Caco-2 (cell line): ENCODE results near the gene CCDC9B. TPM values are rescaled to one million over a fixed set of nuclear protein-coding genes. Genes with fewer than 3 reads are reported as not detected.

ENCODE experiments used
- Bru-seq: library from RNA; stranded (reverse); fragments of 400-500 nt; gene quantifications from one replicate; lab custom pipeline; 2021; lab: Mats Ljungman, UMichigan
- BruChase-seq, 2 experiments: library from RNA; stranded (reverse); fragments of 400-500 nt; gene quantifications; one replicate each; lab custom pipeline; 2021; lab: Mats Ljungman, UMichigan
- BruUV-seq: library from RNA; stranded (reverse); fragments of 400-500 nt; replicated peaks from 2 replicates; lab custom pipeline; 2021; lab: Mats Ljungman, UMichigan
- CTCF ChIA-PET: fragments of 300-600 bp; sonication (Branson Sonifier 250); formaldehyde crosslinking; loops from one replicate; lab custom pipeline; 2022; ENCODE audit warnings: antibody characterized with exemption; lab: Charles Lee
- POLR2A ChIA-PET: fragments of 300-600 bp; sonication (Branson Sonifier 250); formaldehyde crosslinking; loops from one replicate; lab custom pipeline; 2022; ENCODE audit warnings: antibody characterized with exemption; lab: Charles Lee
- DNase-seq, 2 experiments: peaks; one replicate each; pipeline versions ENCODE4 v3.0.0 to v3.0.0-alpha.2; 2020 to 2022
- H3K27me3 ChIP-seq: replicated peaks from 2 replicates; pipeline ENCODE4 v1.6.0; 2011; ENCODE audit warnings: low read length; ENCODE audit not compliant: control insufficient read depth, insufficient read depth
- H3K36me3 ChIP-seq: 2 replicates; pipeline ENCODE4 v1.5.1; 2011; ENCODE audit warnings: low read length; ENCODE audit not compliant: control insufficient read depth, insufficient read depth
- H3K4me1 ChIP-seq: fragments of 250-450 bp; sonication (Bioruptor Pico); 2 replicates; pipeline ENCODE4 v1.5.1; 2020; ENCODE audit warnings: mild to moderate bottlenecking
- H3K4me3 ChIP-seq: 2 replicates; pipeline ENCODE4 v1.5.1; 2011; ENCODE audit warnings: low read depth, mild to moderate bottlenecking, control low read depth, low read length
- H3K9me3 ChIP-seq: fragments of 250-450 bp; sonication (Bioruptor Pico); 2 replicates; pipeline ENCODE4 v1.5.1; 2020; ENCODE audit warnings: mild to moderate bottlenecking, moderate library complexity
- H3K27ac Mint-ChIP-seq: one replicate; pipeline ENCODE4 v1.8.0; 2022; ENCODE audit warnings: mixed read lengths; ENCODE audit not compliant: unreplicated experiment
- H3K27me3 Mint-ChIP-seq: one replicate; pipeline ENCODE4 v1.8.0; 2022; ENCODE audit warnings: mixed read lengths; ENCODE audit not compliant: insufficient read depth, unreplicated experiment
- H3K36me3 Mint-ChIP-seq: one replicate; pipeline ENCODE4 v1.8.0; 2022; ENCODE audit warnings: mild to moderate bottlenecking, mixed read lengths; ENCODE audit not compliant: insufficient read depth, unreplicated experiment
- H3K4me1 Mint-ChIP-seq: one replicate; pipeline ENCODE4 v1.8.0; 2022; ENCODE audit warnings: low read depth, mixed read lengths; ENCODE audit not compliant: unreplicated experiment
- H3K4me3 Mint-ChIP-seq: one replicate; pipeline ENCODE4 v1.8.0; 2022; ENCODE audit warnings: mild to moderate bottlenecking, moderate library complexity, mixed read lengths; ENCODE audit not compliant: unreplicated experiment
- H3K9me3 Mint-ChIP-seq: one replicate; pipeline ENCODE4 v1.8.0; 2022; ENCODE audit warnings: mixed read lengths; ENCODE audit not compliant: unreplicated experiment
- intact Hi-C: fragments of 100-400 bp; cut with micrococcal nuclease; formaldehyde crosslinking; loops from one replicate; pipeline ENCODE4 v1.10.0; 2022; ENCODE audit not compliant: unreplicated experiment
- long read RNA-seq: library from polyadenylated mRNA; stranded (forward); transcript quantifications from one replicate; pipeline ENCODE4 v2.0.0, GENCODE V29; 2022
- total RNA-seq: library from RNA; stranded (reverse); gene quantifications from 2 replicates; pipeline ENCODE4 v1.2.3, GENCODE V29; 2022
- TF ChIP-seq, protein P1 (sequence below), 2 experiments: fragments of 200-600 bp in 1 of 2; IDR thresholded peaks; 1 replicate in 1 of 2; 2 replicates in 1 of 2; pipeline versions ENCODE4 v1.5.1 to v1.8.0; 2011 to 2022; ENCODE audit warnings: antibody characterized with exemption in 1 of 2, control low read depth in 1 of 2, inconsistent platforms in 1 of 2, low read depth in 1 of 2, low read length in 1 of 2, mild to moderate bottlenecking in 1 of 2, moderate library complexity in 1 of 2; ENCODE audit not compliant: insufficient read depth in 1 of 2, severe bottlenecking in 1 of 2, unreplicated experiment in 1 of 2

Gene CCDC9B
- 0.86 and 0.95 TPM in 2 replicates for total RNA-seq
- percentile 18 among the genes with signal in this experiment for Bru-seq, nascent RNA
- BruChase-seq, experiment 1, labeled RNA remaining after a 2-hour chase = percentile 19 among the genes with signal in this experiment
- BruChase-seq, experiment 2, labeled RNA remaining after a 6-hour chase = percentile 13 among the genes with signal in this experiment
- long read RNA-seq = 0 reads

DNA sequence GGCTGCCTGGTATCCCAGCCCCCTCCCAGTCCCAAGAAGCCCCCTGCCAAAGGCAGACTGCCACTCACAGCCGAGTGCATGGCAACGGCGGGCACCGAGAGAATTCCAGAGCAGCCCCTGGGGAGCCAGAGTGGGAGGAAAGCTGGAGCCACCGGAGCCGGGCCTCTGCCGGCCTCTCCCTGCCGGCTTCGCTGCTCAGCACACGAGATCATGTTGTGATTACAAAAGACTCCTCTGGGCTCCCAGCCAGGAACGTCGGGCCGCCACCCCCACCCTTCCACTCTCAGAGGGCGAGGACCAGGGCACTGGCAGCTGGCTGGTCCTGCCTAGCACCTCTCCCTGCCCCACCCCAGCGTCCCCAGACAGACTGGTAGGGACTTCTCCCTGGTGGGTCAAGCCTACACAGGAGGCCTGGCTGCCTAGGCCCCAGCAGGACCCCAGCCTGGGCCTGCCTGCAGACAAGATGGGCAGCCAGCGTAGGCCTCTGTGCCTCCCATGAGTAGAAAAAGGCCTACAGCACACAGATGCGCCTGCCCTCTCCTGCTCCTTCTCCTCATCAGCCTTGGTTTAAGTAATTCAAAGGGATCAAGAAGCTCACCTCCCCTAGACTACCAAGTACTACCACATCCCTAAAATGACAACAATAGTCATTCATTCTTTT is at the start of gene CCDC9B:
Gene CCDC9B (minus strand): TSS at position 200 of the 661 bp plus-strand sequence. CDS start 120 bp downstream, at position 80.
- Histone ChIP-seq H3K4me1 (peaks cover 20% of the 10 kb centered on the region), H3K36me3 (no peaks in the 10 kb centered on the region), H3K27me3 (no peaks in the 10 kb centered on the region), H3K9me3 (no peaks in the 10 kb centered on the region), H3K4me3 (no peak within 1 kb of the TSS)
- Mint-ChIP-seq H3K9me3 (no peaks in the 10 kb centered on the region), H3K4me1 (peaks cover 15% of the 10 kb centered on the region), H3K4me3 (no peak within 1 kb of the TSS), H3K36me3 (no peaks in the 10 kb centered on the region), H3K27ac (no peak within 1 kb of the TSS), H3K27me3 (no peaks in the 10 kb centered on the region)
- no peak for DNase-seq
- ChIA-PET CTCF (interaction anchor here (1.2 to 6.1 kb wide), 4 partner anchors 12 to 99 kb away, joined by 3 to 60 read pairs (median 8); partner anchors contain the start of gene INAFM2), POLR2A (no interaction called here)
- no TSS peak for BruUV-seq
- intact Hi-C loops = loop anchor here (10.0 kb wide), 2 partner anchors 64 to 164 kb away; partner anchors contain the start of gene IVD
- TF ChIP-seq, protein P1, sequence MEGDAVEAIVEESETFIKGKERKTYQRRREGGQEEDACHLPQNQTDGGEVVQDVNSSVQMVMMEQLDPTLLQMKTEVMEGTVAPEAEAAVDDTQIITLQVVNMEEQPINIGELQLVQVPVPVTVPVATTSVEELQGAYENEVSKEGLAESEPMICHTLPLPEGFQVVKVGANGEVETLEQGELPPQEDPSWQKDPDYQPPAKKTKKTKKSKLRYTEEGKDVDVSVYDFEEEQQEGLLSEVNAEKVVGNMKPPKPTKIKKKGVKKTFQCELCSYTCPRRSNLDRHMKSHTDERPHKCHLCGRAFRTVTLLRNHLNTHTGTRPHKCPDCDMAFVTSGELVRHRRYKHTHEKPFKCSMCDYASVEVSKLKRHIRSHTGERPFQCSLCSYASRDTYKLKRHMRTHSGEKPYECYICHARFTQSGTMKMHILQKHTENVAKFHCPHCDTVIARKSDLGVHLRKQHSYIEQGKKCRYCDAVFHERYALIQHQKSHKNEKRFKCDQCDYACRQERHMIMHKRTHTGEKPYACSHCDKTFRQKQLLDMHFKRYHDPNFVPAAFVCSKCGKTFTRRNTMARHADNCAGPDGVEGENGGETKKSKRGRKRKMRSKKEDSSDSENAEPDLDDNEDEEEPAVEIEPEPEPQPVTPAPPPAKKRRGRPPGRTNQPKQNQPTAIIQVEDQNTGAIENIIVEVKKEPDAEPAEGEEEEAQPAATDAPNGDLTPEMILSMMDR (IDR thresholded peaks at IDR 0.05; ENCODE audit: insufficient read depth in 1 of 2, low read depth in 1 of 2, low read length in 1 of 2, severe bottlenecking in 1 of 2, unreplicated experiment in 1 of 2) = no peak

GRCh38 chr15:40389824-40390595 is 49.3 kb upstream of the CCDC9B start:
- TF ChIP-seq, protein P1 (IDR thresholded peaks at IDR 0.05; ENCODE audit: insufficient read depth in 1 of 2, low read depth in 1 of 2, low read length in 1 of 2, severe bottlenecking in 1 of 2, unreplicated experiment in 1 of 2) = no peak
- H3K27ac Mint-ChIP-seq = no peak overlapping the region
- no peaks in the 10 kb centered on the region for H3K27me3 ChIP-seq
- no peak for DNase-seq
- ChIA-PET POLR2A (interaction anchor here (0.7 kb wide), 1 partner anchor 117 kb away, joined by 3 read pairs; no protein-coding TSS in a partner anchor), CTCF (interaction anchor here (1.1 kb wide), 1 partner anchor 8 kb away, joined by 3 read pairs; no protein-coding TSS in a partner anchor)
- peaks cover 9% of the 10 kb centered on the region for H3K36me3 ChIP-seq
- H3K36me3 Mint-ChIP-seq = peaks cover 87% of the 10 kb centered on the region
- no peak overlapping the region for H3K4me3 ChIP-seq
- no peaks in the 10 kb centered on the region for H3K4me1 Mint-ChIP-seq
- BruUV-seq = no TSS peak
- H3K9me3 ChIP-seq = no peaks in the 10 kb centered on the region
- H3K27me3 Mint-ChIP-seq = no peaks in the 10 kb centered on the region
- H3K4me1 ChIP-seq = no peaks in the 10 kb centered on the region
- intact Hi-C loops = no loop called here
- H3K4me3 Mint-ChIP-seq = no peak overlapping the region
- no peaks in the 10 kb centered on the region for H3K9me3 Mint-ChIP-seq
